Activated naive CD8-positive, alpha-beta T cell treated with anti-CD3 and anti-CD28 coated beads, Interleukin-2, amount 10 ng/mL, durations not matched to agents 7 days and 5 days (primary cell): ENCODE data around the gene ULK4. TPM values are rescaled to one million over a fixed set of nuclear protein-coding genes. Genes with fewer than 3 reads are reported as not detected.

ENCODE experiments used
- ATAC-seq: fragments of 150-1000 bp; cut with Tn5 transposase; one replicate; pipeline ENCODE4 v1.10.0; 2021; ENCODE audit warnings: low read depth, moderate library complexity
- POLR2A ChIA-PET: fragments of 350-600 bp; sonication (Branson Sonifier 250); formaldehyde crosslinking; loops from one replicate; lab custom pipeline; 2021; ENCODE audit warnings: antibody characterized with exemption; lab: Charles Lee
- DNase-seq: peaks from one replicate; pipeline ENCODE4 v3.0.0; 2021
- H3K27ac Mint-ChIP-seq: one replicate; pipeline ENCODE4 v1.8.0; 2022; ENCODE audit warnings: mild to moderate bottlenecking, mixed read lengths
- H3K27me3 Mint-ChIP-seq: one replicate; pipeline ENCODE4 v1.8.0; 2022; ENCODE audit warnings: mild to moderate bottlenecking, moderate library complexity, mixed read lengths
- H3K36me3 Mint-ChIP-seq: one replicate; pipeline ENCODE4 v1.8.0; 2021; ENCODE audit warnings: mild to moderate bottlenecking, mixed read lengths
- H3K4me1 Mint-ChIP-seq: one replicate; pipeline ENCODE4 v1.8.0; 2021; ENCODE audit warnings: mixed read lengths
- H3K4me3 Mint-ChIP-seq: one replicate; pipeline ENCODE4 v1.8.0; 2022; ENCODE audit warnings: mild to moderate bottlenecking, moderate library complexity, mixed read lengths
- H3K9me3 Mint-ChIP-seq: one replicate; pipeline ENCODE4 v1.8.0; 2021; ENCODE audit warnings: mixed read lengths
- total RNA-seq, 2 experiments: library from RNA; stranded (reverse); gene quantifications; one replicate each; pipeline ENCODE4 v1.2.3, GENCODE V29; 2021

The ULK4 gene
- total RNA-seq, 2 experiments from 2014 or later: 18.6 to 19.0 TPM

DNA sequence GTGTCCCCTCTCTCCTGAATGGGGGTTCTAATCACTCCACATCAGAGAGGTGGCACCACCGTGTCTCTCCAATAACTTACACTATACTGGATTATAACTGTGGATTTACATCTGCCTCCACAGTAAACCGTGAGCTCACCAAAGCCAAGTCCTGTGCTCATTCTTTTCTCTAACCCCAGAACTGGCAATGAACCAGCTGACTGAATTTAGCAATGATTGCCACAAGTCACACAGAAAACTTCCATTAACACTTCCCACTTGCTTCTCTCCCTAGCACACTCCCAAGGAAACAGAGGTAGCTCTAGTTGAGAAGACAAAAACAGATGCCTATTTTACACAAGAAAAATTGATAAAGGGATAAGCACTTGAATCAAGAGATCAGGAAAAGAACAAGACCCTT is 361.3 kb downstream of the ULK4 start:
- no peak overlapping the region for H3K4me3 Mint-ChIP-seq
- no peaks in the 10 kb centered on the region for H3K36me3 Mint-ChIP-seq
- H3K9me3 Mint-ChIP-seq: peaks cover 1% of the 10 kb centered on the region
- H3K4me1 Mint-ChIP-seq: peaks cover 3% of the 10 kb centered on the region
- ATAC-seq (no peak), DNase-seq (no peak)
- POLR2A ChIA-PET: no interaction called here
- H3K27me3 Mint-ChIP-seq: no peaks in the 10 kb centered on the region
- no peak overlapping the region for H3K27ac Mint-ChIP-seq

DNA sequence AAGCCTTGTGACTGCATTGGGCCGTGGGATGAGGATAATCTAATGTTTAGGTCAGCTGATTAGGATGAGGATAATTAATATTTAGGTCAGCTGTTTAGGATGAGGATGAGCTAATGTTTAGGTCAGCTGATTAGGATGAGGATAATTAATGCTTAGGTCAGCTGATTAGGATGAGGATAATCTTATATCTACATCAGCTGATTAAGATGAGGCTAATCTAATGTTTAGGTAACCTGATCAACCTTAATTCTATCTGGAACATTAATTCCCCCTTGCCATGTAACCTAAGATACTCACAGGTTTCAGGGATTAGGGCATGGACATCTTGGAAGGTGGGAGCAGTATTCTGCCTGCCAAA is 362.8 kb downstream of the ULK4 start:
- H3K9me3 Mint-ChIP-seq: peaks cover 1% of the 10 kb centered on the region
- peaks cover 3% of the 10 kb centered on the region for H3K4me1 Mint-ChIP-seq
- no peak overlapping the region for H3K4me3 Mint-ChIP-seq
- DNase-seq (no peak), ATAC-seq (no peak)
- POLR2A ChIA-PET: no interaction called here
- no peak overlapping the region for H3K27ac Mint-ChIP-seq
- H3K36me3 Mint-ChIP-seq: no peaks in the 10 kb centered on the region
- H3K27me3 Mint-ChIP-seq: no peaks in the 10 kb centered on the region

DNA sequence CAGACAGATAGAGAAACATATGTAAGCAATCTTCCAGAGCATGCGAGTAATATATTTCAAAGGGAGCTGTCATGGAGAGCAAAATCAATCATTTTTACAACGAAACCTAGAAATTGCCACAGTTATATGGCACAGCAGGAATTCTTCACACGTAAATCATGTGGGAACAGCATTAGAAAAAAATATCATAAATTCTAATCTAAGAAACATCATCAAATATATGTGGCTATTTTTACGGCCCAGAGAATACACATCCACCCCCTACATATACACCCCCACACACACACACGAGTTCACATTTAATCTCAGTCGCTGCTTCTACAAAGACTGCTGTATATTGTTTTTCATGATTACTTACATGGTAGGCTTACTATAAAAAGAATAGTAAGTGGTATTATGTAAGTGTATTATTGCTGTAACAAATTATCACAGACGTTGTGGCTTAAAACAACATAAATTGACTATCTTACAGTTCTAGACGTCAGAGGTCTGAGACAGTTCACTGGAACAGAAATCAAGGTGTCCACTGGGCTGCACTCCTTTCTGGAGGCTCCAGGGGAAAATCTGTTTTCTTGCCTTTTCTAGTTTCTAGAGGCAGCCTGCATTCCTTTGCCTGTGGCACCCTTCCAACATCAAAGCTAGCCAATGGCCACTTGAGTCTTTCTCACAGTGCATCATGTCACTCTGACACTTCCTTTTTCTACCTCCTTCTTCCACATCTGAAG is 363.3 kb downstream of the ULK4 start:
- Mint-ChIP-seq H3K4me3 (no peak overlapping the region), H3K27me3 (no peaks in the 10 kb centered on the region), H3K27ac (no peak overlapping the region), H3K4me1 (peaks cover 3% of the 10 kb centered on the region), H3K9me3 (peaks cover 1% of the 10 kb centered on the region), H3K36me3 (no peaks in the 10 kb centered on the region)
- ATAC-seq: no peak
- DNase-seq: no peak
- POLR2A ChIA-PET: no interaction called here

DNA sequence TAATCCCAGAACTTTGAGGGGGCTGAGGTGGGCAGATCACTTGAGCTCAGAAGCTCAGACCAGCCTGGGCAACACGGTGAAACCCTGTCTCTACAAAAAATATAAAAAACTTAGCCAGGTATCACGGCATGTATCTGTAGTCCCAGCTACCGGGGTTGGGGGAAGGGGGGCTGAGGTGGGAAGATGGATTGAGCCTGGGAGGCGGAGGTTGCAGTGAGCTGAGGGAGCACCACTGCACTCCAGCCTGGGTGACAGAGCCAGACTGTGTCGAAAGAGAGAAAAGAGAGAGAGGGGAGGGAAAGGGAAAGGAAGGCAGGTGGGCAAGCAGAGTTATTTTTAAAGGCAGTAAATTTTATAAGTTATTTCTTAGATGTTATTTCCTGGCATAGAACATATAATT is 368.1 kb downstream of the ULK4 start:
- H3K9me3 Mint-ChIP-seq: peaks cover 1% of the 10 kb centered on the region
- peaks cover 2% of the 10 kb centered on the region for H3K4me1 Mint-ChIP-seq
- no peak overlapping the region for H3K4me3 Mint-ChIP-seq
- no peak overlapping the region for H3K27ac Mint-ChIP-seq
- H3K27me3 Mint-ChIP-seq: no peaks in the 10 kb centered on the region
- H3K36me3 Mint-ChIP-seq: no peaks in the 10 kb centered on the region
- POLR2A ChIA-PET: no interaction called here
- ATAC-seq (no peak), DNase-seq (no peak)

DNA sequence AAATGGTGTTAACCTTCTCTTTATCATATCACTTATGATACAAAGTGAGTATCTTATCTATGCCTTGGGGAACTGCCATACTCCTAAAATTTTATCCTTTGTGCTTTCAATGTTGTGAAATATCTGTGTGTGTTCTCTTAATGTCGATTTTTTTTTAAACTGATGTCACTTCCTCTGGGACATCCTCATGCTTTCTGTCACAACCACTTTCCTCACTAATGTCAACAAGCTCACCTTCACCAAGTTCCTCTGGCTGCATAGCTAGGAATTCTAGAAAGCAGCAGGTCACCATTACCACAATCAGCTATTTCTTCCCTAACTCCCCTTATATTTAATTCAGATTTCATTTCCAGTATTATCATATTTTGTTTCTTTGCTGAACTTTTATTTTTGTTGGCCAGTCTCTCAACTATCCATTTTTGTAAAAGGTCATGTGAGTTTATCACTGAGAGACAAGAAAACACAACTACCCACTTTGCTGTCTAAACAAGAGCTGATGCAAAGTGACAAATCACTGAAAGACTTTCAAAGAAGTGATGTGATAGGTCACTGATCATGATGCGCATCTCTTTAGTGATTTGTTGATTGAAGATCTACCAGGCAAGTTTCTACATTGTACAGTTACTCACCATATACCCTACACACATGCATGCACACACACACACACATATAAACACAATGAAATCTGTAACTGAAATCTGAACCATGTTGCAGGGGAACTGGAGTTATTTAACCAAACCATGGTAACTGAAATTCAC is 369.0 kb downstream of the ULK4 start:
- H3K27me3 Mint-ChIP-seq: no peaks in the 10 kb centered on the region
- H3K36me3 Mint-ChIP-seq: no peaks in the 10 kb centered on the region
- no peak overlapping the region for H3K4me3 Mint-ChIP-seq
- H3K27ac Mint-ChIP-seq: no peak overlapping the region
- peaks cover 2% of the 10 kb centered on the region for H3K4me1 Mint-ChIP-seq
- peaks cover 1% of the 10 kb centered on the region for H3K9me3 Mint-ChIP-seq
- POLR2A ChIA-PET: no interaction called here
- DNase-seq (no peak), ATAC-seq (no peak)

DNA sequence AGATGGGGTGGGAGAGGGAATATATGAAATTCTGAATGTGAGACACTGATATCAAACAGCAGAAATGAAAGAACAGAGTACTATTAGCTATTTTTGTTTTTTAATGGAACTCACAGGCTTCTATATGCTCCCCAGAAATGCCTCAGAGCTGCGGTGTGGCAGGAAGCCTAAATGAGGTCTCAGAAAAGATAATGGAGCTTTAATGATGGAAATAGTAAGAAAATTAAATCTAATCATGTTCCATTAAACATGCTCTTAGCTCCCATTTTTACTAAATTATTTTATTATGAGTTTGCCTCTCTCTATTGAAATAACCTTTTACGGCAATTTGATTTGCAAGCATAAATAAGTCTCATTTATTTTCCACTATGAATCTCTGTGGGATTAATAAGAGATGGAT is 378.9 kb downstream of the ULK4 start:
- no peaks in the 10 kb centered on the region for H3K36me3 Mint-ChIP-seq
- peaks cover 7% of the 10 kb centered on the region for H3K9me3 Mint-ChIP-seq
- H3K4me1 Mint-ChIP-seq: no peaks in the 10 kb centered on the region
- H3K4me3 Mint-ChIP-seq: no peak overlapping the region
- H3K27me3 Mint-ChIP-seq: no peaks in the 10 kb centered on the region
- DNase-seq (no peak), ATAC-seq (no peak)
- H3K27ac Mint-ChIP-seq: no peak overlapping the region
- POLR2A ChIA-PET: no interaction called here

DNA sequence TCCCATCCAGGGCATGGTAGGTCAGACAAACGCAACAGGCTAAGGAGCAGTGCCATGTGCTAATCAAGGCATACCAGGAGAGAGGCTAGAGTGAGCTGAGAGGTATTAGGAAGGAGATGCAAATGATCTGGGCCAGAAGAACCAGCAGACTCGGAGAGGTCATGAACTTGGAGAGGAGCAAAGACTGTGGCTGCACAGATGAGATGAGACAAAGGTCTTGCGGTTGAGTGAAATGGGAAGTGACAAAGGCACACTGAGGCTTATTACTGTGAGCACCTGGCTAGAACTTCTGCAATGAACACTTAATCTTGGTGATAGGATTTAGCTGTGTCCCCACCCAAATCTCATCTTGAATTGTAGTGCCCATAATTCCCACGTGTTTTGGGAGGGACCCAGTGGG is 380.2 kb downstream of the ULK4 start:
- H3K4me3 Mint-ChIP-seq: no peak overlapping the region
- ATAC-seq (no peak), DNase-seq (no peak)

DNA sequence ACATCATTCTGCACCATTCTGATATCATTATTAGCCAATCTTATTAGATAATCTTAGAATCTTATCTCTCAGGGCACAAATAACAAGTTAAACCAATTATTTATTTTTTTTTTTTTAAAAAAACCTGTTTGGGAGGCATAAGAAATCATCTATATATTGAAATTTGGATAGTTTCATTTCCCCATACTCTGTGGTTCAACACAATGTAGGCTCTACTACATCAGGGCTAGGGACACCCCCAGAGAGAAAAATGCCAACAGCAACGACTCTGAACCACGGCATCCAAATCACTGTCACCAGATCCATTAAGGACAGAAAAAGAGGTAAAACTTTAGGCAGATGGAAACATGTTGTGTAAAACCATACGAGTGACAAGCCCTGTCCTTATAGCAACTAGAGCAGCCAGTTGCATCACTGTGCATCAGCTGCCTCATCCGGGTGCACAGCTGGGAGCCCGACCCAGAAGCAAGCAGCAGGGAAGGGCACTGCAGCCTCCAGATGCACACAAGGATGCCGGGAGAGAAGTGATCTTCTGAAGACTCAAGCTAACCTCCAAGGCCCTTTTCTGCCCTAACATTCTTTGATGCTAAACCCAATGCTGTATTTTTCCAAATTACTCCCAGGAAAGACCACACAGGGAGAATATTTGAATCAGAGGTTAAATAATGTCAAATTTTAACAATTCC is 381.5 kb downstream of the ULK4 start:
- Mint-ChIP-seq H3K4me3 (no peak overlapping the region), H3K36me3 (no peaks in the 10 kb centered on the region), H3K9me3 (peaks cover 7% of the 10 kb centered on the region), H3K27ac (no peak overlapping the region), H3K27me3 (no peaks in the 10 kb centered on the region), H3K4me1 (no peaks in the 10 kb centered on the region)
- ATAC-seq (no peak), DNase-seq (no peak)
- POLR2A ChIA-PET: no interaction called here

More for the DNA sequence above, 380.2 kb downstream of the ULK4 start:
- Mint-ChIP-seq H3K36me3 (no peaks in the 10 kb centered on the region), H3K4me1 (no peaks in the 10 kb centered on the region), H3K27ac (no peak overlapping the region), H3K9me3 (peaks cover 7% of the 10 kb centered on the region), H3K27me3 (no peaks in the 10 kb centered on the region)
- POLR2A ChIA-PET: no interaction called here

DNA sequence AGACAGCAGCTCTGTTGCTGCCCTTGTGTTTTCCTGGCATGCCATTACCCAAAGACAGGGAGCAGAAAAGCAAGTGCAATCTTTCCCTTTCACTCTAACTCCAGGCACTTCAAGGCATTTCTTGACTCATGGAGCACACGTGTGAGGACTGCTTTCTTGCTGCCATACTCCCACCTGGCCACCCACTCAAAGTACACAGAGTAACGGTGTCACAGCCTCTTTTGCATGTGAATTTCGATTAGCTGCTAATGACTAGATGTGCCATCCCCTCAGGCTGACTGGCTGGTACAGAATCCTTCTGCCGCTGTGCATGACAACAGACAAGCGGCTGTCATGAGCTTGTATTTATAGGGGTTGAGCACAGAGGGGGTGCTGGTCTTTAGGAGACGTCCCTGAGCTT is 382.0 kb downstream of the ULK4 start:
- Mint-ChIP-seq H3K4me1 (no peaks in the 10 kb centered on the region), H3K27me3 (no peaks in the 10 kb centered on the region), H3K36me3 (no peaks in the 10 kb centered on the region), H3K27ac (no peak overlapping the region), H3K4me3 (no peak overlapping the region), H3K9me3 (peaks cover 7% of the 10 kb centered on the region)
- POLR2A ChIA-PET: no interaction called here
- DNase-seq (no peak), ATAC-seq (no peak)

DNA sequence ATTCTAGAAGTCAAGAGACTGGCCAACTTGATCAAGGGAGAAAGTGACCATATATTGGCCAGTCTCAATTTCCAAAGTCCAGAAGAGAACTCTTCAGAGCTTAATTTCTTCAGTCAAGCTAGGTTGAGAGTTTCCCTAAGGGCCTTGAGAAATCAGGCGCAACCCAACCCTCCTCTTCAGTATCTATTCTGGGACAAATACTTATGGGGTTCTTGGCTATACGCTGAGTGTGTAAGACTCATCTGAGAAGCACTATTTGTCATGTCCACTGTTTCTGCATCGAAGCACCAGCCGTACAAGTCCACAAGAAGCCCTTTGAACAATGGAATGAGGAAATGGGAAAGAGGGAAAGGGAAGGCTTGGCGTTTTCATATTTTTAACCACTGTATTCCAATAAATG is 383.1 kb downstream of the ULK4 start:
- DNase-seq (no peak), ATAC-seq (no peak)
- Mint-ChIP-seq H3K4me3 (no peak overlapping the region), H3K27me3 (no peaks in the 10 kb centered on the region), H3K4me1 (no peaks in the 10 kb centered on the region), H3K36me3 (no peaks in the 10 kb centered on the region), H3K9me3 (peaks cover 7% of the 10 kb centered on the region), H3K27ac (no peak overlapping the region)
- POLR2A ChIA-PET: no interaction called here

DNA sequence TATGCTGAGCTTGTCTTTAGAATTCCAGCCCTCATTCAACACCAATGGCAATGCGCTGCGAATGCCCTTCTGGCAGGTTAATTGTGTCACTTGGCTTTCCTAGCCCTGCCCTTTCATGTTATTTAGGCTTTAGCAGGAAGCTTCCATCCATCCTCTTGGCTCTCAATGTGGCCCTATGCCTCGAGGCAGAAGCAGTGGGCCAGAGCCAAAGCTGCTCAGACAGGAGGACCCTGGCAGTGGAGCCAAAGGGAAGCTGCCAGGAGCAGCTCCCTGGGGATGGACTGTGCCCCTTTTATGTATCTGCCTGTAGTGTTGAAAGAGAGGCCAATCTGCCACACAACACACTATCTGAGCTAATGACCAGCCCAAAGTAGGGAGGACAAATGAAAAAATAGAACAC is 386.2 kb downstream of the ULK4 start:
- Mint-ChIP-seq H3K36me3 (no peaks in the 10 kb centered on the region), H3K9me3 (peaks cover 4% of the 10 kb centered on the region), H3K4me3 (no peak overlapping the region), H3K27ac (no peak overlapping the region), H3K4me1 (no peaks in the 10 kb centered on the region), H3K27me3 (no peaks in the 10 kb centered on the region)
- DNase-seq: no peak
- POLR2A ChIA-PET: no interaction called here
- no peak for ATAC-seq

DNA sequence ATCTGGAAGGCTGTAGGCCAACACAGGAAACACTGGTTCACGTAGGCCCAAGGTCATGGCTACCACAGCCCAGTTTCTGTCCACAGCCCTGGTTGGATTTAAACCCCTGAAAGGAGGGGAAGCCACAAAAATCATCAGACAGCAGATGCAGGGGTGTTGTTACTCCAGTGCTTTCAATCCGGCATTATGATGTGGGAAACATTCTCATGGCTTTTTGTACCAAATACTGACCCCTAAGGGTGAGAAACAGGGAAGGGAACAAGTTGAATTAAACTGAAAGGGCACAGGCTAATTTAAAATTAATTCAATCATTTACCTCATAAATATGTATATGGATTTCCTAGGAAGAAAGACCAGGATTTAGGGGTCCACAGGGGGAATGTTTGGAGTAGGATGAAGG is 387.0 kb downstream of the ULK4 start:
- peaks cover 3% of the 10 kb centered on the region for H3K9me3 Mint-ChIP-seq
- H3K4me1 Mint-ChIP-seq: no peaks in the 10 kb centered on the region
- H3K27me3 Mint-ChIP-seq: no peaks in the 10 kb centered on the region
- no peak for DNase-seq
- H3K27ac Mint-ChIP-seq: no peak overlapping the region
- no peak for ATAC-seq
- H3K36me3 Mint-ChIP-seq: no peaks in the 10 kb centered on the region
- POLR2A ChIA-PET: no interaction called here
- H3K4me3 Mint-ChIP-seq: no peak overlapping the region

DNA sequence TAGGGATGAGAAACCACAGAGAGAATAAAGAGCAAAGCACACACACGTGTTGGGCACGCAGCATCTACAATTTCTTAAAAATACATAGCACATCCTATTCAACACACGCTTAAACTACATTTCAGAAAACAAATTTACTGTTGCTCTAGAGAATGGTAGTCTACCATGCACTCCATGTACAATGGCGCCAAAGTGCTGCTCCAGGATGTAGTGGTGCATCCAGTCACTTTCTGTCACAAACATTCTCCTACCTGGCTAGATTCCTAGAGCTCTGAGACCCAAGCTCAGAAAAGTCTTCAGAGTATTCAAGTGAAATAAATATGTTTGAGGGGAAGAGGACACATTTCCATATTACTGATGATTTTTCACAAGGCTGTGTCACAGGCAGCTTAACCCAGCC is 388.3 kb downstream of the ULK4 start:
- POLR2A ChIA-PET: no interaction called here
- no peaks in the 10 kb centered on the region for H3K27me3 Mint-ChIP-seq
- no peak overlapping the region for H3K4me3 Mint-ChIP-seq

DNA sequence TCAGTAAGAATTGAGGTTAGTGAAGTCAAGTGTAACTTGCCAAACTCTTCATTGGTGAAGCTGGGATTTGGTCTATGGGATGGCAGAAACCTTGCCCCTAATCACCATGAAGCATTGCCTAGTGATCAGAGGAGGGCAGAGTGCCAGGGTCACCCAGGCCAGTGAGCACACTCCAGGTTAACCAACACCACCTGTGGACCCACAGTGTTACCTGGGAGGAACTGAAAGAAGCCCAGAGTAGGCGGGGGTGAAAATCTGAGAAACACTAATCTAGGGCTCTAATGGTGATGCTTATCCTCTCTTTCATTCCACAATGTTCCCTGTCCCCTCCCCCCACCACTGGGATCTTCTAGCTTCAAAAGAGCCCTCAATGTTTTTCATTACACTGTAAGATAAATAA is 389.8 kb downstream of the ULK4 start:
- POLR2A ChIA-PET: no interaction called here
- DNase-seq: no peak
- H3K4me1 Mint-ChIP-seq: no peaks in the 10 kb centered on the region
- H3K27me3 Mint-ChIP-seq: no peaks in the 10 kb centered on the region
- no peaks in the 10 kb centered on the region for H3K36me3 Mint-ChIP-seq
- H3K9me3 Mint-ChIP-seq: peaks cover 1% of the 10 kb centered on the region
- no peak for ATAC-seq
- no peak overlapping the region for H3K4me3 Mint-ChIP-seq
- H3K27ac Mint-ChIP-seq: no peak overlapping the region

More for the DNA sequence above, 388.3 kb downstream of the ULK4 start:
- Mint-ChIP-seq H3K4me1 (no peaks in the 10 kb centered on the region), H3K27ac (no peak overlapping the region), H3K9me3 (no peaks in the 10 kb centered on the region), H3K36me3 (no peaks in the 10 kb centered on the region)
- DNase-seq (no peak), ATAC-seq (no peak)
